HK-2 (cell line): ENCODE results near the gene KRTAP9-4.
"Not testable (repeated sequence)": the region's sequence is repeated elsewhere in the genome, so short reads cannot be mapped to it uniquely, and the experiment has no call there.

Experiments used
- DNase-seq: peaks from one replicate; pipeline ENCODE4 v3.0.0-alpha.2; 2018; ENCODE audit not compliant: unreplicated experiment

The KRTAP9-4 gene

GRCh38 chr17:41265078-41265477, 15.6 kb downstream of the KRTAP9-4 start, which contains the start of gene KRTAP9-6:
KRTAP9-6 (plus strand) TSS chr17:41265378; CDS start chr17:41265378, 0 bp downstream.
- DNase-seq, result no peak

DNA sequence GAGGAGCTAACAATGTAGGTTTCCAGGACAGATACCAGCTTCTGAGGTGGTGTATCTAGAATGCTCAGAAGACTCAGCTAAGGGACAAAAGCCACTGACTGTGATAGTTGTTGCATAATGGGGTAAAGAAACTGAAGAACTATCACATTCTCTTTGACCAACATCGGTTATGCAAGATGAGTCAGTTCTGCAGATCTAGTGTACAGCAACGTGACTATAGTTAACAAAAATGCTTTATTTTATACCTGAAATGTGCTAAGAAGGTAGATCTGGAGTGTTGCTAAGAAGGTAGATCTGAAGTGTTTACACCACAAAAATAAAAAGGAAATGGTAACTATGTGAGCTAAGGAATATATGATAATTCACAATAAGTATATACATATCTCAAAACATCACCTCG, 18.2 kb downstream of the KRTAP9-4 start:
- DNase-seq, result no peak

DNA sequence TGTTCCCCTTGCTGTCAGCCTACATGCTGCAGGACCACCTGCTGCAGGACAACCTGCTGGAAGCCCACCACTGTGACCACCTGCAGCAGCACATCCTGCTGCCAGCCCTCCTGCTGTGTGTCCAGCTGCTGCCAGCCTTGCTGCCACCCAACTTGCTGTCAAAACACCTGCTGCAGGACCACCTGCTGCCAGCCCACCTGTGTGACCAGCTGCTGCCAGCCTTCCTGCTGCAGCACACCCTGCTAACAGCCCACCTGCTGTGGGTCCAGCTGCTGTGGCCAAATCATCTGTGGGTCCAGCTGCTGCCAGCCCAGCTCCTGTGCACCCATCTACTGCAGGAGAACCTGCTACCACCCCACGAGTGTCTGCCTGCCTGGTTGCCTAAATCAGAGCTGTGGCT, 21.8 kb downstream of the KRTAP9-4 start:
- not testable (repeated sequence) for DNase-seq

DNA sequence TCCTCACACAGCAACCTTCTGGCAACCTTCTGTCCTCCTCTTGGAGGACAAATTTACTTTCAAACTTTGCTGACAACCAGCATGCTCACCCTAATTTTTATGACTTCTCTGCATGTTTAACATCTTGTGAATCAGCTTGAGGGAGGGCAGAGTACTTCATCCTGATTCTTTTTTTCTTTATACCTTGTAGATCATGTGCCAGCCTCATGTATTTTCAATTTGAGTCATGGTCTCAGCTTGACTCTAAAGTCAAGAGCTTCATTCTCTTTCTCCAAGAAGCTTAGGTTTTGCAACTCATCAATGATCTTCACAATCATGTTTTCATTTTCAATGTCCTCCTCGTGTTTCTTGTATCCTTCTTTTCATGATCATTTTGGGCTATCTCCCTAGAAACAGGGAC, 22.4 kb downstream of the KRTAP9-4 start:
- no peak for DNase-seq

DNA sequence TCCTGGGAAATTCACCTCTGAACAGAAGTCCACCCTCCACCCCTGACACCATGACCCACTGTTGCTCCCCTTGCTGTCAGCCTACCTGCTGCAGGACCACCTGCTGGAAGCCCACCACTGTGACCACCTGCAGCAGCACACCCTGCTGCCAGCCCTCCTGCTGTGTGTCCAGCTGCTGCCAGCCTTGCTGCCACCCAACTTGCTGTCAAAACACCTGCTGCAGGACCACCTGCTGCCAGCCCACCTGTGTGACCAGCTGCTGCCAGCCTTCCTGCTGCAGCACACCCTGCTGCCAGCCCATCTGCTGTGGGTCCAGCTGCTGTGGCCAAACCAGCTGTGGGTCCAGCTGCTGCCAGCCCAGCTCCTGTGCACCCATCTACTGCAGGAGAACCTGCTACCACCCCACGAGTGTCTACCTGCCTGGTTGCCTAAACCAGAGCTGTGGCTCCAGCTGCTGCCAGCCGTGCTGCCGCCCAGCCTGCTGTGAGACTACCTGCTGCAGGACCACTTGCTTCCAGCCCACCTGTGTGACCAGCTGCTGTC, 26.2 kb downstream of the KRTAP9-4 start, which contains the start of gene KRTAP9-7:
KRTAP9-7 (plus strand) TSS at position 51 of the 543 bp plus-strand sequence; CDS start at position 51, 0 bp downstream.
- not testable (repeated sequence) for DNase-seq

GRCh38 chr17:41278176-41278955, 28.9 kb downstream of the KRTAP9-4 start:
- peak; percentile 4 for DNase-seq

DNA sequence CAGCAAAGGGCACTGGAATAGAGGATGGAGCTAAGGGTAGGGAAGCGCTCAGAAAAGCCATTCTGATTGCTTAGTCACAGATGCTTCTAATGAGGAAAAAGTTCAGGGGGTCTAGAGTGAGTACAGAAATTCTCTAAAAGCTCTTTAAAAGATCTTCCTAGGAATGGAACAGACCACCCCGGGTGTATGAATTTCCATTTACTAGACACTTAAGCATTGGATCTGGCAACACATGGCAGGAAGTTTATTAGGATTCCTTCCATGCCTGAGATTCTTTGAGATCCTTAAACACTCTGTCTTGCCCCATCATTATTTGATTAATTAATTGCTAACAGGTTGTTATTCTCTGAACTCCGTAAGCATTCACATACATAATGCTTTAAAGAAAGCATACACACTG, 34.6 kb downstream of the KRTAP9-4 start:
- no peak for DNase-seq

DNA sequence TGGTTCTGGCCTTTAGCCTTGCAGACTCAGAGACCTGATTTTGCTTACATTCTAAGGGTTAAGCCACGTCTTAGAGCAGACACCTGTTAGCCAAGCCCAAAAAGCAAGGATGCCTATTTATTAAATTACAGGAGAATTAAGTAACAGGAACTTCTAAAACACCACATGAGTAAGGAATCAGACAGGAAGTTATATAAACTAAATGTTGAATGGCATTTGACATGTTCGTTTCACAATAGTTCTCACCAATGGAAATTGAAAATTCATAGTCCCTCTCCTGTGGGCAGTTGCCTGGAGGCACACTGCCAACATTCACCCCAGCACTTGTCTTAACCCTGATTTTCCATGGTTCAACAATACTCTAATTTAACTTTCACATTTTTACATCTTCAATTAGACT, 35.1 kb downstream of the KRTAP9-4 start:
- no peak for DNase-seq

DNA sequence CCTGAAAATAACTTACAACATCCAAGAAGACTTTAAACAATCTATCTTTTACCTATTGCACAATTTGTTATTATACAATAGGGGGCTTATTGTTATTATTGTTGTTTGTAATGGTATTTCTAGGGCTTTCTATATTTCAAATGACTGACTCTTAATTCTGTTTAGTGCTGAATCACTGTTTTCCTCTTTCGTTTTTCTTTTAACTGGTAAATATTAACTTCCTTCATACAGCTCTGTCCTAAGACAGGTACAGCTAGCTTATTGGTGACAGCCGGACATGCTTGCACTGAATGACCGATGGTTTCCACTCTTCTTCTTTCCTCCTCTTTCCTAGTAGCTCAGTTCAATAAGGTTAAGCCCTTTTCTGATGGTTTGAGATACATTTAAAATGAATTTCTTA, 37.6 kb downstream of the KRTAP9-4 start:
- DNase-seq, result no peak

GRCh38 chr17:41294016-41294415, 44.5 kb downstream of the KRTAP9-4 start:
- DNase-seq, result no peak

DNA sequence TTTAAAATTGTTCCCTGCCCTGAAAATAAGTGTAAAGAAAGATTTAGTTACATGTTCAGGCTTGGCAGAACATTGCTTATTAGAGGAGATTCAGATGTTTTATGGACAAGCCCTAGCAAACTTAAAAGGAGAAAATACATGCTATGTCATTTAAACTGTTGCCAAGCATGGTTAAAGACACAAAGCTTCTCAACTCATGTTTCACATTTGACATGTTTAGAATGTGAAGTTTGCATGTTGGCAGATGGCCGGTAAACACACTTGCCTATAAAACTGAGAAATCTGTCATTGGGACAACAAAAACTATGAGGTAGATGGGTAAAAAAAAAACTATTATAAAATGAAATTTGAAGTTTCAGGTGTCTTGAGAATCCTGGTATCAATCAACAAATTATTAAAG, 47.4 kb downstream of the KRTAP9-4 start:
- no peak for DNase-seq

DNA sequence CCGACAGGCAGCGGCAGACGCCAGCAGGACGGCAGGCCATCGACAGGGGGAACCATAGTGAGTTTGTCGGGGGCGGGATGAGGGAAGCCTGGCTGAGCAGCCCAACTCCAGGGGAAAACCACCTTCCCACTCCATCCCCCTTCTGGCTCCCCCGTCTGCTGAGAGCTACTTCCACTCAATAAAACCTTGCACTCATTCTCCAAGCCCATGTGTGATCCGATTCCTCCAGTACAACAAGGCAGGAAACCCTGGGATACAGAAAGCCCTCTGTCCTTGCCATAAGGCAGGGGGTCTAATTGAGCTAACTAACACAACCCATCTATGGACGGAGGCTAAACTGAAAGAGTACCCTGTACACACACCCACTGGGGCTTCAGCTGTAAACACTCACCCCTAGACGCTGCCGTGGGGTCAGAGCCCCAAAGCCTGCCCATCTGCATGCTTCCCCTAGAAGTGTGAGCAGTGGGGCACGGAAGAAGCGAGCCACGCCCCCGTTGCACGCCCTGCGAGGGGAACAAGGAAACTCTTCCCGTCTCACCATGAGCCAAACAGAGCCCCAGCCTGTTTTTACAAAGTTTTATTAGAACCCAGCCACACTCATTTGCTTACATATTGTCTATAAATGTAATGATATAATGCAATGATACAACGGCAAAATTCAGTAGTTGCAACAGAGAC, 49.1 kb downstream of the KRTAP9-4 start:
- no peak for DNase-seq
